Measurements from ENCODE around the gene HYDIN.
"Not testable (repeated sequence)": the region's sequence is repeated elsewhere in the genome, so short reads cannot be mapped to it uniquely, and the experiment has no call there.

The HYDIN gene

GRCh38 chr16:70935325-70935724, 295.2 kb downstream of the HYDIN start:
- H3K27ac ChIP-seq, result not testable (repeated sequence)

GRCh38 chr16:70933746-70934145, 296.8 kb downstream of the HYDIN start:
- not testable (repeated sequence) for H3K27ac ChIP-seq

- not testable (repeated sequence) for H3K27ac ChIP-seq
Measured at GRCh38 chr16:70930757-70931156, 299.8 kb downstream of the HYDIN start.

GRCh38 chr16:70922164-70922563, 308.4 kb downstream of the HYDIN start:
- not testable (repeated sequence) for H3K27ac ChIP-seq

DNA sequence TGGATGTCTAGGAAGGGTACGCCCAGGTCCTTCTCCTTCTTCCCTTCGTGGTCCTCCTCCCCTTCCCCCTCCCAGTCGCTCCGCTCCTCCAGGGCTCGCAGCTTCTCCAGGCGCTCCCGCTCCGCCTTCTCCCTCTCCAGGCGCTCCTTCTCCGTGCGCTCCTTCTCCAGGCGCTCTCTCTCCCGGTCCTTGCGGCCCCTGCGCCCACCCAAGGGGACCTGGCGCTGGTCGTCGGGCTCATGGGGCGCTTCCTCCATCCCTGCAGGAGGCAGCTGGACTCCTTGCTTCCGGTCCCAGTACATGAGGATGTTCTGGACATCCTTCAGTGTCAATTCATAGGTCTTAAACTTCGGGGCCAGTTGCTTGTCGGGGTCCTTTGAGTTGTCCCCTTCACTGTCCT, 309.9 kb downstream of the HYDIN start:
- H3K27ac ChIP-seq, result not testable (repeated sequence)

GRCh38 chr16:70888208-70888607, 342.3 kb downstream of the HYDIN start:
- H3K27ac ChIP-seq, result not testable (repeated sequence)

GRCh38 chr16:70884652-70885051, 345.9 kb downstream of the HYDIN start:
- H3K27ac ChIP-seq, result not testable (repeated sequence)

GRCh38 chr16:70882311-70882710, 348.2 kb downstream of the HYDIN start:
- not testable (repeated sequence) for H3K27ac ChIP-seq

DNA sequence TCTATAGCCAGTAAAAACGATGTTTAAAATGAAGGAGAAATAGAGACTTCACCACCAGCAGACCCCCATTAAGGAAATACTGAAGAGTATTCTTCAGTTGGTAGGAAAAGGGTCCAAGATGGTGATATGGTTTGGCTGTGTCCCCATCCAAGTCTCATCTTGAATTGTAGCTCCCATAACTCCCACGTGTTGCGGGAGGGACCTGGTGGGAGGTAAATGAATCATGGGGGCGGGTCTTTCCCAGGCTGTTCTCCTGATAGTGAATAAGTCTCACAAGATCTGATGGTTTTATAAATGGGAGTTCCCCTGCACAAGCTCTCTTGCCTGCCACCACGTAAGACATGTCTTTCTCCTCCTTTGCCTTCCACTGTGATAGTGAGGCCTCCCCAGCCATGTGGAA, 352.6 kb downstream of the HYDIN start:
- not testable (repeated sequence) for H3K27ac ChIP-seq

DNA sequence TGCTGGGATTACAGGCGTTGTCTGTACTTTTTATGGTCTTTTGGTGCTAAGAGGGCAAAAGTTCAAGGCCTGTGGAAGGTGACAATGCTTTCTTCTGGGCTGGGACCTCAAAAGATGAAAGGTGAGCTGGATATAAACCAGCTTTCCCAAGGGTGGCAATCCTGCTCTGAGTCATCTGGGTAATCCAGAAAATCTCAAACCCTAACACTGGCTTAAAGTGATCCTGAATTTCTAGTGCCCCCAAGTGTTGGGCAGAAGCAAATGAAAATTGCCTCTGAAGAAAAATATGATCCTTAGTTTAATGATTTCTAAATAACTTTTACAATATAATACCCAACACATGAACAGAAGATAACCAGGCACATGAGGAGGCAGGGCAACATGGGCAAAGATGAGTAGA, 354.1 kb downstream of the HYDIN start:
- not testable (repeated sequence) for H3K27ac ChIP-seq

DNA sequence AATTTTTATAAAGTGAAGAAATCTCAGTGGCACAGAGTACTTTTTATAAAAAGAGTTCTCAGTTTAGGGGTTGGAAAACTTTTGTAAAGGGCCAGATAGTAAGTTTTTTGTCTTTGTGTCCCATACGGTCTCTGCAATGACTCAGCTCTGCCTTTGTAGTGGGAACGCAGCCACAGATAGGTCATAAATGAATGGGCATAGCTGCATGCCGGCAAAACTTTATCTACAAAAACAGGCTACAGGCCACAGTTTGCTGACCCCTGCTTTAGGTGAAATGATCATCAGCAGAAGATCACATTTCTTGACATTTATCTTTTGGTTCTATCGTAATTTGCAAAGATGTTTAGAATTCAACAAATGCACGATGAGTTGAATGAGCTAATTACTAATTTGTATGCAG, 365.8 kb downstream of the HYDIN start:
- not testable (repeated sequence) for H3K27ac ChIP-seq

GRCh38 chr16:70861996-70862395, 368.5 kb downstream of the HYDIN start:
- not testable (repeated sequence) for H3K27ac ChIP-seq

- not testable (repeated sequence) for H3K27ac ChIP-seq
Measured at GRCh38 chr16:70851299-70851698, 379.2 kb downstream of the HYDIN start.

DNA sequence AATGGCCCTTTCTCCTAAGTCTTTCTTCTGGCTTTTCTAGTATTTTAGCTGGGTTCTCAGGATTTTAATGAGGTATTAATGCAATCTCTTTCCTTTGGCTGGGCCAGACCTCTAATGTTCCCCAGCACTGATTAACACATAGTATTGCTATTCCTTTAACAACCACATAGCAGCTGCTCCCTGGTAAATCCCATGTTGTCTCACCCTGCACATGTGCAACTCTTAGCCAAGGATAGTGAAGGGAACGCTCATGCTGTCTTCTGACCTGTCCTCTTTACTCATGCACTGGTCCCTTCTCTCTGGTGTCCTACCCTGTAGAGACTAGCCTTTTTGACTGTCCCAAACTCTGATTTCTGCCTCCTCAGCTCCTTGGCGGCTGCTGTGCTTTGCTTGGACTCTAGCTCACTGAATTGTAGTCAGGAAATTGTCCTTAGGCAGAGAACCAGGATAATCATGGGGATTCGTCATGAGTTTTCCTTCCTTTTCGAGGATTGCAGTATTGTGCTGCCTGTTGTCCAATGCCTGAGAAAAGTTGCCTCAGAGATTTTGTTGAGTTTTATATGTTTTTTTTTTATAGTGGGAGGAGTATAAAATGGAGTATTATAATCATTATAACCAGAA, 406.9 kb downstream of the HYDIN start:
- not testable (repeated sequence) for H3K27ac ChIP-seq

- H3K27ac ChIP-seq, result not testable (repeated sequence)
Measured at GRCh38 chr16:70822734-70823133, 407.8 kb downstream of the HYDIN start.

DNA sequence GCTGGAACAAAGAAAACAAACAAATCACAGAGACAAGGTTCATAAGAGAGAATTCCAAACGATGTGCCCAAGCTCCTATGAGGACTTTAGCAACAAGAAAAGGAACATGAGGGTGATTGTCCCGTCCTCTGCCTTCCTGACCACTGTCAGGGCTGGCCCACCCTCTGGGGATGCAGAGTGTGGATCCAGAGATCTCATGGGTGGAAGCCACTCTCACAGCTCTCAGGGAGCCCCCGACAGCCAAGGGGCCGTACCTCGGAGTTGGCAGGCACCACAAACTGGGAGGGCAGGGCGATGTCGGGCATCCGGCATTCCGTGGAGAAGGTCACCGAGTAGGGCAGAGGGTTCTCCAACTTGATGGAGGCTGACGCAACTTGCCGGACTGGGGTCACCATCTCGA, 412.4 kb downstream of the HYDIN start:
- not testable (repeated sequence) for H3K27ac ChIP-seq

DNA sequence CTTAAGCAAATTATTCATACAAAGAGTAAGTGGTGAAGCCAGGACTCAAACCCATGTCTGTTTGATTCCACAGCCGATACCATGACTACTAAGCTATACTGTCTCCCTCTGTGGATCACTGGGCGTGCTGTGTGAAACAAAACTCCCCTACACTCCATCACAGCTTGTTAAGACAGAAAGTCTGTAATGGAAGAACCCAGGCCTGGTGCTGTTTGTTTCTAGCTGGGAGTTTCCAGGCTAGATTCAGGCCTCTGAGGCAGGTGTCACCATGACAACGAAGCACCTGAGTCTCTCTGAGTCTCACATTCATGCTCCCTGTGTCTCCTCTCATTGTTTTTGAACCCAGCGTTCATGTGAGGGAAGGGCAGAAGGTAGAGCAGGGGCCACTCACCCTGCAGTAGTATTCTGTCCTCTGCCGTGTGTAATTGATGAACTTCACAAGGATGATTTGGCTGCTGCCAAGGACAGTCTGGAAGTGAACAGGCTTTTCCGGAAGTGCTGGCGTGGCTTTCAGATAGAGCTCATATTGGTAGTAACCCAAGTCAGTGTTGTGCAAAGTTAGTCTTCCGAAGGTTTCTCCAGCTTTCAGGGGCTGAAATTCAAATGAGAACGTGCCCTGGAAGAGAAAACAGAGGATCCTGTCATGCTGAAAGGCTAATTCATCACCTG, 421.0 kb downstream of the HYDIN start:
- TF ChIP-seq, protein P1, sequence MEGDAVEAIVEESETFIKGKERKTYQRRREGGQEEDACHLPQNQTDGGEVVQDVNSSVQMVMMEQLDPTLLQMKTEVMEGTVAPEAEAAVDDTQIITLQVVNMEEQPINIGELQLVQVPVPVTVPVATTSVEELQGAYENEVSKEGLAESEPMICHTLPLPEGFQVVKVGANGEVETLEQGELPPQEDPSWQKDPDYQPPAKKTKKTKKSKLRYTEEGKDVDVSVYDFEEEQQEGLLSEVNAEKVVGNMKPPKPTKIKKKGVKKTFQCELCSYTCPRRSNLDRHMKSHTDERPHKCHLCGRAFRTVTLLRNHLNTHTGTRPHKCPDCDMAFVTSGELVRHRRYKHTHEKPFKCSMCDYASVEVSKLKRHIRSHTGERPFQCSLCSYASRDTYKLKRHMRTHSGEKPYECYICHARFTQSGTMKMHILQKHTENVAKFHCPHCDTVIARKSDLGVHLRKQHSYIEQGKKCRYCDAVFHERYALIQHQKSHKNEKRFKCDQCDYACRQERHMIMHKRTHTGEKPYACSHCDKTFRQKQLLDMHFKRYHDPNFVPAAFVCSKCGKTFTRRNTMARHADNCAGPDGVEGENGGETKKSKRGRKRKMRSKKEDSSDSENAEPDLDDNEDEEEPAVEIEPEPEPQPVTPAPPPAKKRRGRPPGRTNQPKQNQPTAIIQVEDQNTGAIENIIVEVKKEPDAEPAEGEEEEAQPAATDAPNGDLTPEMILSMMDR (conservative IDR thresholded peaks at IDR 0.05), result no peak
- TF ChIP-seq ZFX (IDR thresholded peaks at IDR 0.05), result no peak
- H3K27ac ChIP-seq, result no peak overlapping the region
